HG03060 (cell line): ENCODE data around the gene MTHFR.

Experiments
- ATAC-seq: cut with Tn5 transposase; IDR thresholded peaks from one replicate; pipeline ENCODE4 v1.9.1; 2021; ENCODE audit warnings: low read depth, moderate number of reproducible peaks; ENCODE audit not compliant: unreplicated experiment

Gene MTHFR

GRCh38 chr1:11761988-11762406 is 43.8 kb downstream of the MTHFR start, which contains the start of gene C1orf167:
TSS of gene C1orf167 (plus strand) at chr1:11762193. CDS start at chr1:11764401, 2,208 bp downstream.
- no peak for ATAC-seq

DNA sequence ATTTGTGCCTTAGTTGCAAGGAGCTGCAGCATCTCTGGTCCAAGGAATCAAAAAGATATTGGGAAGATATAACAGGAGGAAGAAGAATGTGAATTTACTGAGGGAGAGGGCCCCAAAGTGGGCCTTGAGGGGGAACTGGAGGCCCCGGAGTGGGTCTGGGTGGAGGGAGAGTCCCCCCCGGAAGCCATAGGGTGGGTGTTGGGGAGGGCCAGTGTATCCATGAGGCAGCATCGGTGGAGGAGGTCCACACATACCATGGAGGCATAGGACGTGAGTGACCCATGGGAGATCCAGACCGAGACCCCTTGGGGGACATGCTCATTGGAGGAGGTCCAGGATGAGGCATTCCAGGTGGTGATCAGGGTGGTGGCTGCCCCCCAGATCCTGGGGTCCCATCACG is 44.5 kb downstream of the MTHFR start:
- ATAC-seq, result no peak

DNA sequence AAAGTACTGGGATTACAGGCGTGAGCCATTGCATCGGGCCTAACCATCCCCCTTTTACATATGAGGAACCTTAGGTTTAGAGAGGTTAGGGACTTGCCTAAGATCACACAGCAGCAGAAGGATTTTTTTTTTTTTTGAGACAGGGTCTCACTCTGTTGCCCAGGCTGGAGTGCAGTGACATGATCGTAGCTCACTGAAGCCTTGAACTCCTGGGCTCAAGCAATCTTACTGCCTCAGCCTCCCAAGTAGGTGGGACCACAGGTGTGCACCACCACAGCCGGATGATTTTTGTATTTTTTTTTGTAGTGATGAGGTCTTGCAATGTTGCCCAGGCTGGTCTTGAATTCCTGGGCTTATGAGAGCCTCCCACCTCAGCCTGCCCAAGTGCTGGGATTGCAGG is 46.0 kb downstream of the MTHFR start:
- ATAC-seq, result no peak

DNA sequence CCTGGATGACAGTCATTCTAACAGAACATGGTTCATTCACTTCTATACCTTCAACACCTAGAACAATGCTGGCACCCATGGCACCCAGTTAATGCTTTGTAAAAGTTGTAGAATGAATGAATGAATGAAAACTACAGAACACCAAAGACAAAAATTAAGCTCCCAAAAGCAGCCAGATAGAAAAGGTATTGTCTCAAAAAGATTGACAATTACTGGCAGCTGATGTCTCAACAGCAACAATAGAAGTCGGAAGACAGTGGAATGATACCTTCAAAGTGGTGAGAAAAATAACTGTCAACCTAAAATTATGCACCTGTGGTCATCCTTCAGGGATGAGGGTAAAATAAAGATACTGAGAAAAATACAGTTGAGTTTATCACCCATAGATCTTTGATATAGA is 48.7 kb downstream of the MTHFR start:
- no peak for ATAC-seq

DNA sequence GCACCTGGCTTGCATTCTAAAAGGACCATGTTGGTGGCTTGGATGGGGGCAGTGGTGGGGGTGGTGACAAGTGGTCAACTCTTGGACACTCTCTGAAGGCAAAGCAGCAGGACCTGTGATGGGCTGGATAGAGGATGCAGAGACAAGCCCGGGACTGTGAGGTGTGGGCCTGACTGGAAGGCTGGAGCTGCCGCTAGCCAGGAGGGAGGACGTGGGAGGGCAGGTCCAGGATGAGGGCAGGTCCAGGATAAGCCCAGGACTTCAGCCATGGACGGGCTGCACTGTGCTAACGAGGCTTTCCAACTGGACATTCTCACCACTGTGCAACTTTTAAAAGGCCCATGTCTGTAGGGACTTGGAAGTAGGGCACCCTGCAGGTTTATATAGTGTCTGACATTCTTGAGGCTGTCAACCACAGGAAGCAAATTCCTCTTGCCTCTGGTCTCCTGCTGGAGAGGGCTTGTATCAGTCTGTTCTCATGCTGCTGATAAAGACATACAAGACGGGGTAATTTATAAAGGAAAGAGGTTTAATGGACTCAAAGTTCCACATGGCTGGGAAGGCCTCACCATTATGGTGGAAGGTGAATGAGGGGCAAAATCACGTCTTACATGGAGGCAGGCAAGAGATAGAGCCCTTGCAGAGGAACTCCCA is 52.1 kb downstream of the MTHFR start:
- ATAC-seq, result no peak

DNA sequence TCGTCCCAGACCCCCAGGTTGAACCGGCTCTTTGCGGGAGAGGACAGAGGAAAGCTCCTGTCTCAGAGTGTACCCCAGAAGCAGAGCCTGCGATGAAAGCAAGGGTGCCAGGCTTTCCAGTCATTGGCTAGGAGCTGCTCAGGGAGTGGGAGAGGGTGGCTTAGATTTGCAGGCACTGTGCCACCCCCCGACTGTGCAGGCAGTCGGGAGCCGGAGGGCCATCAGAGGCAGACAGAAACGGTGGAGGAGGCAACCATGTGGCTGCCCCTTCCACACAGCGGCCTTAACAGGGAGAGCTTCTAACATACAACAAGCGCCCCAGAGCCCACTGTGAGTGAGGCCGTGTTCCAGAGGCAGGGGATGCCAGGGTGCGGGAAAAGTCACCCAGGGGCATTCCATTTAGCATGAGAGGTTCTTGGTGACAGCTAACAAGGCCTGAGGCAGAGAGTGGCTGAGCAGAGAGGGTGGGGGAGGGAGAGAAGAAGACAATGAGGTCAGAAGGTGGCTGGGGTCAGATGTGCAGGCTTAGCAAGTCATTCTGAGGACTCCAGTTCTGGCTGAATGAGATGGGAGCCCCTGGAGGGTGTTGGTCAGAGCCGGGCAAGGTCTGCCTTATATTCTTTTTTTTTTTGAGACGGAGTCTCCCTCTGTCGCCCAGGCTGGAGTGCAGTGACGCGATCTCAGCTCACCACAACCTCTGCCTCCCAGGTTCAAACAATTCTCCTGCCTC is 53.2 kb downstream of the MTHFR start:
- no peak for ATAC-seq

GRCh38 chr1:11751087-11751486 is 54.7 kb downstream of the MTHFR start:
- no peak for ATAC-seq

DNA sequence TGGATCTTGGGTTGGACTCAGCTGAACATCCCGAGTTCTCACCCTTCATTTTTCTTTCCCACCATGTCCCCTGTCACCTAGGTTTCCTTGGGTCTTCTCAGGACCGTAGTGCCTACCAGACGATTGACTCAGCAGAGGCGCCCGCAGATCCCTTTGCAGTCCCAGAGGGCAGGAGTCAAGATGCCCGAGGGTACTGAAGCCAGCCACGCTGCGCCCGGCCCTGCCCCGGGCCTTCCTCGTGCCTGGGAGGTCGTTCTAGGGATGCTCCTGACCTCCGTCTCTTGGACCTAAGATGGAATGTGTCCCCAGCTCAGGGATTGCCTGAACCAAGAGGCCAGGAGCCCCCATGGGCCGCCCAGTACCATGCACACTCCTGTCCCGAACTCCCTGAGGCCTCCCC is 55.8 kb downstream of the MTHFR start:
- no peak for ATAC-seq

DNA sequence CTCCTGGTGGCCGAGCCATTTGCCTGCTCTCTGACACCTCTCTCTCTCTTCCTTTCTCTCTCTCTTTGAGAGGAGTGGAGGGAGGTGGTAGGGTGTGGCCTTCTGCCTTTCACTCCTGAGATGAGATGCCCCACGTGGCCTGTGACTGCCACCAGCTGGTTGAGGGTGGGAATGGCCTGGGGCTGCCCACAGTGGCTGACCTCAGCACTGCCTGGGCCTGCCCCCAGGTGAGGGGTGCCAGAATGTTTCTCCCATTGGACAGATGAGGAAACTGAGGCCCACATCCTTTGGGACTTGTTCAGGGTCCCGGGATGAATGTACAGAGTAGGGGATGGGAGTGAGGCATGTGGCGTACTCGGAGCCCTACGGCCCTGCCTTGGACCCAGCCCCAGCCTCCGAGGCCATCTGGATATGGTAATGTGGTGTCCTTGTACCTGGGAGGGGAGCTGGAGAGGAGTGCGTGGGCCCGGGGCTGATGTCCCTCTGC is 56.5 kb downstream of the MTHFR start:
- ATAC-seq, result no peak

DNA sequence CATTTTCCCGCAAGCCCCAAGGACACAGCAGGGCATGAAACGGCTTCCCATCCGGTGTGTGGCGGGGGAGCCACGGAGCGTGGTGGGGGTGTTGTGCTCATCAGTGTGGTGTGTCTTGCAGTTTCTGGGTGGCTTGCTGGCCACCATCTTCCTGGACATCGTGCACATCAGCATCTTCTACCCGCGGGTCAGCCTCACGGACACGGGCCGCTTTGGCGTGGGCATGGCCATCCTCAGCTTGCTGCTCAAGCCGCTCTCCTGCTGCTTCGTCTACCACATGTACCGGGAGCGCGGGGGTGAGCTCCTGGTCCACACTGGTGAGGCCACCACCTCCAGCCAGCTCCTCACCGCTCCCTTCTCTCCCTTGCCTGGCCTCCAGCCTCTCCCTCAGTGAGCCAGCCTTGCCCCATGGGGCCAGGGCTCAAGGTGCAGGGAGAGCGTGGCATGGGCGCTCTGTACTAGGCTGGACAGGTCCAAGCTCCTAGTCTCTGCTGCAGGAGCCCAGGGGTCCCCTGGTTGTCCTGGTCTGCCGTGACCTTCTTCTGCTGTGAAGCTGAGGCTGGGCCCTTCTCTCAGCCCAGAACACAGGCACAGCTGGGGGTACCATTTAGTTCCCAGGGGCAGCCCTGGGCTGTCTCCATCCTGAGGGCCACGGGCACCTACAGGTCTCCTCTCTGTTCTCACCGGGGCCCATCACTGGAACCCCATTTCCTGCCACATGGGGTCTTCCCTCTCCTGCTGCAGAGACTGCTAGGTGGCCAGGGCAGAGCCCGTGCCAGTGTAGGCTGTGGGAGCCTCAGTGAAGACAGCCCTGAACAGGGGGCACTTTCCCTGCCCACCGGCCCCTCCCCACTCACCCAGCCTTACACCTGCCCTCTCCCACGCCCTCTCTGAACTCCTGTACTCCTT is 57.2 kb downstream of the MTHFR start:
- no peak for ATAC-seq

DNA sequence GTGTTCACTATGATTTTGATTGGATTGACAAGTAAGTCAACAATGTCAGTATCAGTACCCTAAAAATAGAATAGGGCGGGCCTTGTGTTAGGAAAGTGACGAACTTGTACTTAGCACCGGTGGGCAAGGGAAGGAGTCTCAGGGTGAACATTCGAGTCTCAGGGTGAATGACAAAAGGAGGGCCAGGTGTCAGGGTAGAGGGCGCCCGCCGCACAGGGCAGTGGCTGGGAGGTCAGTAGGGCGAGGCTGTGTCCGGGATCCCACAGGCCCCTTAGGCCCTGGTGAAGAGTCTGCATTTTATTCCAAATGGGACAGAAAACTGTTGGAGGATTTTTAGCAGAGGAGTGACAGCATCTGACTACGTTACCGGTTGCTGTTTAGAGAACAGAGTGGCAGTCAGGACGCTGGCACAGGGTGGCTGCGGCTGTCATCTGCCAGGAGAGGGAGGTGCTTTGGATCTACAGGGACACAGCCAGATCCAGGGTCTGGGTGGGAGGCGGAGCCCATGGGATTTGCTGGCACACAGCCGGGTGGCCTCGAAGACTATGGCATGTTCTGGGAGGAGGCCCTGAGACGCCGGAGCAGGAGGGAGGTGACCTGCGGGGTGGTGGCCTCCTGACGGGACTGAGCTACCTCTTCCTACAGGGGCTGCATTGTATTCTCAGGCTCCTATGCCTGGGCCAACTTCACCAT is 58.8 kb downstream of the MTHFR start:
- ATAC-seq, result no peak

- ATAC-seq, result no peak
Measured at GRCh38 chr1:11746092-11746491, 59.7 kb downstream of the MTHFR start.

GRCh38 chr1:11744287-11744686 is 61.5 kb downstream of the MTHFR start:
- no peak for ATAC-seq

- no peak for ATAC-seq
Measured at GRCh38 chr1:11741919-11742558, 63.7 kb downstream of the MTHFR start.

DNA sequence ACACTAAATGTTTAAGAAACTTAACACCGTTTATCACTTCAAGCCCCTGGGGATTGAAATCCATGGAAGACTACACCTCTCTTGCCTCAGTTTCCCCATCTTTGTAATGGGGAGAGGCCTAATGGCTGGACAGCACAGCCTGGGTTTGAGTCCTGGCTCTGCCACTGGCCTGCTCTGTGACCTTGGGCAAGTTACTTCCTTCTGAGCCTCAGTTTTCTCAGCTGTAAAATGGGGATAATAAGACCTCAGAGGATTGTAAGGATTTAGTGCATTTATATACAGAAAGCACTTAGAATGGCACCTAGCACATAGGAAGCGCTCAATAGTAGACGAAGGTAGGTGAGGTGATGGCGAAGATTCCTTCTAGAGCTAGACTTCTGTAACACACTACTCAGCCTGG is 64.3 kb downstream of the MTHFR start:
- no peak for ATAC-seq

DNA sequence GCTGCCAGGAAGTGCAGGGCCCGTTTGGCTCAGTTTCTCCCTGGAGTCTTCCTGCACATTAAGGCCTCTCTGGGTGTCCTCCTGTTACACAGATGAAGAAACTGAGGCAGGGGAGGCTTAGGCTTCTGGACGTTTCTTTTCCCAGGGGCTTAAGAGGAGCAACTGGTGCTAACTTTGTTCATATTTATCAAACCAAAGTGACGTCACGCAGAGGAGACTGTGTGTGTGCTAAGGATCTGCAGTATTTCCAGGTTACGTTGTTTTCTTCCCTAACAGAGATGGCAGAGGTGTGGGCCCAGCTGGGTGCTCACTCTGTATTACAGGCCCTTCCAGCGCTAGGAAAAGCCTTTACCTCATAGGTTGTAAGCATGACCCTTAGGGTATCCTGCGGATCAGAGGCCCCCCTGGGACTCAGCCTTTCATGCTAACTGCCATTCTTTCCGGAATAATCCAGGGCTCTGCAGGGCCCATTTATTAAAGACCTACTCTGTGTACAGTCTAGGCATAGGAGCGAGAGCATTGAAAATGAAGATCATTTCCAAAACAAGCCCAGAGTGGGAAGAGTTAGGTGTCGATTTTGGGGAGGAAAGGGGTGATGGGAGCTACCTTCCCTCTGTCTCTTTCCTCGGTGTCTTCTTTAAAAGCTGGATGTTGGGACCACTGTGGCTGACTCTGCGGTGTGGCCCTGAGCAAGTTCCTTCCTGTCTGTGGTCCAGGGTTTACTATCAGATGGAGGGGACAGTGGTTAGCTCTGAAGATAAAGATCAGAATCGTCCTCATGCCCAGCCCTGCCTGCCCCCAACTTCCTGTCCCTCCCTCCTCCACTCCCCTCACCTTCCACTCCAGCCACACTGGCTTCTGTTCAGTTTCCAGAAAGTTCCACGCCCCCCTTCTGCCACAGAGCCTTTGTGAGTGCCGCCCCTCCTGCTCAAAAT is 65.2 kb downstream of the MTHFR start:
- no peak for ATAC-seq

DNA sequence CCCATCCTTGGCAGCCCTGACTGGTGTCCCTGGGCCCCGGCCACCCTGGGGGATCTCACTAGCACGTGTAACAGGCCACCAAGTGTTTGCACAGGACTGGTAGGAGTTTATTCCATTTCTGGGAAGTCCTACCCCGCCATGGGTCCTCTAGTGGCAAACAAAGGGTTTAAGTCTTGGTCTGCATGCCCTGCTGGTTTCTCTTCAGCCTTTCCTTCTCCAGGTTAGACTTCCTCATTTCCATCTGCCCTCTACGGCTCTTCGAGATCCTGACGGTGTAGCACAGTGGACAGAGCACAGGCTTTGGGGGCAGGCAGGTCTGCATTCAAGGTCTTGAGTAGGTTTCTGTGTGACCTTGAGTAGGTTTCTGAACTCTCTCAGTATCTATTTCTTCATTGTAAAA is 67.0 kb downstream of the MTHFR start:
- no peak for ATAC-seq

DNA sequence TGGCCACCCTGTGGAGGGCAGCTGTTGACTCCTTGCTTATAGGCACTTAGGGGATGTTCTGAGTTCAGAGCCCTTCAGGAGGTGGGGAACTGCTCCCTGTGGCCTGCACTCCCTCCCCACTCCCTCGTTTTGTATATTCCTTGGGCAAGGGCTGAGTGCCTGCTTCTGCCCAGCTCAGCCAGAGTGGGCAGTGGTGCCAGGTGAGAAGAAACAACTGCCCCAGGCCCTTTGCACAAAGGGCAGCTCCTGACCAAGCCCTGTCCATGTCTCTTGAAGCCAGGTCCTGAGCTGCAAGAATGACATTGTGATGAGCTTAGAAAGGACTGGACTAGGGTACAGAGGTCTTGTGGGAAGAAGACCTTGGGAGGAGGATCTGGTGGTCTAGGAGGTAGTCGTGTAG is 67.7 kb downstream of the MTHFR start:
- ATAC-seq, result no peak
